Naive thymus-derived CD8-positive, alpha-beta T cell (primary cell): ENCODE measurements around the gene HHLA2. TPM values are rescaled to one million over a fixed set of nuclear protein-coding genes. Genes with fewer than 3 reads are reported as not detected.

ENCODE experiments used
- ATAC-seq, 2 donors: fragments of 150-1000 bp; cut with Tn5 transposase in 1 of 2; sonication (Bioruptor Pico), chemical (Tn5 transposase) in 1 of 2; 1 replicate in 1 of 2; 2 replicates in 1 of 2; pipeline ENCODE4 v1.10.0; 2021; ENCODE audit warnings: mild to moderate bottlenecking in 2 of 2, moderate library complexity in 2 of 2
- POLR2A ChIA-PET: fragments of 350-600 bp; sonication (Branson Sonifier 250); formaldehyde crosslinking; loops from one replicate; lab custom pipeline; 2021; ENCODE audit warnings: antibody characterized with exemption; lab: Charles Lee
- DNase-seq, 10 donors: peaks; one replicate each; pipeline versions ENCODE4 v3.0.0 to v3.0.0-alpha.2; 2020 to 2022
- H3K27ac Mint-ChIP-seq, 10 donors: one replicate each; pipeline ENCODE4 v1.8.0; 2020 to 2022; ENCODE audit warnings: mild to moderate bottlenecking in 10 of 10, mixed read lengths in 10 of 10, moderate library complexity in 4 of 10, inconsistent platforms in 1 of 10
- H3K27me3 Mint-ChIP-seq, 5 donors: one replicate each; pipeline ENCODE4 v1.8.0; 2021 to 2022; ENCODE audit warnings: mixed read lengths in 5 of 5
- H3K36me3 Mint-ChIP-seq, 3 donors: one replicate each; pipeline ENCODE4 v1.8.0; 2020 to 2022; ENCODE audit warnings: mixed read lengths in 3 of 3, mild to moderate bottlenecking in 2 of 3, inconsistent platforms in 1 of 3
- H3K4me1 Mint-ChIP-seq, 4 donors: one replicate each; pipeline ENCODE4 v1.8.0; 2021 to 2022; ENCODE audit warnings: mixed read lengths in 4 of 4
- H3K4me3 Mint-ChIP-seq, 10 donors: one replicate each; pipeline ENCODE4 v1.8.0; 2020 to 2022; ENCODE audit warnings: mild to moderate bottlenecking in 10 of 10, mixed read lengths in 10 of 10, moderate library complexity in 6 of 10, inconsistent platforms in 1 of 10
- H3K9me3 Mint-ChIP-seq, 9 donors: one replicate each; pipeline ENCODE4 v1.8.0; 2020 to 2022; ENCODE audit warnings: mixed read lengths in 9 of 9, mild to moderate bottlenecking in 3 of 9, inconsistent platforms in 1 of 9, moderate library complexity in 1 of 9
- polyA plus RNA-seq, 3 donors: library from polyadenylated mRNA; unstranded; fragments of 300-500 nt; fragmentation: Illumina TruSeq; gene quantifications; one replicate each; pipeline ENCODE4 v1.2.3, GENCODE V29; 2021
- total RNA-seq, 8 experiments: library from RNA in 2 of 8; stranded (reverse) in 2 of 8; gene quantifications; one replicate each; pipeline ENCODE4 v1.2.3 and lab custom pipeline; 2021 to 2026

Gene HHLA2
- total and polyA plus RNA-seq, 5 experiments from 2014 or later, result 0.44 to 0.75 (median 0.48) TPM; not detected in 2

- peaks cover 0 to 1% (median 0%) of the 10 kb centered on the region in 5 donors for H3K27me3 Mint-ChIP-seq
Measured at GRCh38 chr3:108403686-108404345, 107.5 kb downstream of the HHLA2 start.

GRCh38 chr3:108404368-108404767, 108.0 kb downstream of the HHLA2 start:
- ATAC-seq, result no peak
- H3K27ac Mint-ChIP-seq, result no peak overlapping the region
- peaks cover 0 to 25% (median 2%) of the 10 kb centered on the region in 4 donors for H3K4me1 Mint-ChIP-seq
- POLR2A ChIA-PET, result no interaction called here
- H3K27me3 Mint-ChIP-seq, result no peaks in the 10 kb centered on the region
- H3K36me3 Mint-ChIP-seq, result peaks cover 0 to 6% (median 0%) of the 10 kb centered on the region in 3 donors
- peaks cover 0 to 8% (median 0%) of the 10 kb centered on the region in 9 donors for H3K9me3 Mint-ChIP-seq
- DNase-seq, result no peak
- H3K4me3 Mint-ChIP-seq, result no peak overlapping the region

More at GRCh38 chr3:108403686-108404345, 107.5 kb downstream of the HHLA2 start:
- ATAC-seq (no peak), DNase-seq (no peak)
- POLR2A ChIA-PET, result interaction anchor here (1.0 kb wide), 1 partner anchor 475 kb away, joined by 5 read pairs; no protein-coding TSS in a partner anchor
- H3K4me1 Mint-ChIP-seq, result peaks cover 0 to 25% (median 2%) of the 10 kb centered on the region in 4 donors
- H3K36me3 Mint-ChIP-seq, result peaks cover 0 to 6% (median 0%) of the 10 kb centered on the region in 3 donors
- H3K4me3 Mint-ChIP-seq, result no peak overlapping the region
- no peak overlapping the region for H3K27ac Mint-ChIP-seq
- H3K9me3 Mint-ChIP-seq, result peaks cover 0 to 8% (median 0%) of the 10 kb centered on the region in 9 donors

GRCh38 chr3:108406063-108406660, 109.8 kb downstream of the HHLA2 start:
- Mint-ChIP-seq H3K4me3 (no peak overlapping the region), H3K9me3 (no peaks in the 10 kb centered on the region), H3K36me3 (no peaks in the 10 kb centered on the region), H3K27ac (no peak overlapping the region), H3K4me1 (peaks cover 0 to 25% (median 2%) of the 10 kb centered on the region in 4 donors), H3K27me3 (no peaks in the 10 kb centered on the region)
- ATAC-seq, result peak; percentile 20 to 23
- no peak for DNase-seq
- POLR2A ChIA-PET, result no interaction called here

GRCh38 chr3:108406661-108407206, 110.4 kb downstream of the HHLA2 start:
- POLR2A ChIA-PET, result no interaction called here
- Mint-ChIP-seq H3K4me3 (no peak overlapping the region), H3K4me1 (peaks cover 0 to 25% (median 2%) of the 10 kb centered on the region in 4 donors), H3K36me3 (no peaks in the 10 kb centered on the region), H3K9me3 (no peaks in the 10 kb centered on the region), H3K27me3 (peaks cover 0 to 2% (median 0%) of the 10 kb centered on the region in 5 donors), H3K27ac (no peak overlapping the region)
- DNase-seq (peak in 6 of 10 donors; percentile 2 to 59 (median 33)), ATAC-seq (peak; percentile 93)

GRCh38 chr3:108407886-108408285, 111.5 kb downstream of the HHLA2 start:
- Mint-ChIP-seq H3K36me3 (no peaks in the 10 kb centered on the region), H3K27me3 (peaks cover 0 to 2% (median 0%) of the 10 kb centered on the region in 5 donors), H3K4me3 (no peak overlapping the region), H3K4me1 (peaks cover 0 to 25% (median 2%) of the 10 kb centered on the region in 4 donors), H3K9me3 (no peaks in the 10 kb centered on the region), H3K27ac (peak overlapping the region in 2 of 10 donors; percentile 2 to 90)
- ATAC-seq (no peak), DNase-seq (no peak)
- POLR2A ChIA-PET, result no interaction called here

- no peak for DNase-seq
- no peaks in the 10 kb centered on the region for H3K36me3 Mint-ChIP-seq
- H3K27me3 Mint-ChIP-seq, result peaks cover 0 to 2% (median 0%) of the 10 kb centered on the region in 5 donors
- H3K4me1 Mint-ChIP-seq, result peaks cover 0 to 25% (median 2%) of the 10 kb centered on the region in 4 donors
- no peaks in the 10 kb centered on the region for H3K9me3 Mint-ChIP-seq
- no peak overlapping the region for H3K27ac Mint-ChIP-seq
- POLR2A ChIA-PET, result no interaction called here
- H3K4me3 Mint-ChIP-seq, result no peak overlapping the region
- ATAC-seq, result no peak
Measured at GRCh38 chr3:108408883-108409799, 112.8 kb downstream of the HHLA2 start.

- no peak overlapping the region for H3K4me3 Mint-ChIP-seq
- H3K27me3 Mint-ChIP-seq, result peaks cover 0 to 2% (median 0%) of the 10 kb centered on the region in 5 donors
- no peaks in the 10 kb centered on the region for H3K9me3 Mint-ChIP-seq
- H3K36me3 Mint-ChIP-seq, result no peaks in the 10 kb centered on the region
- H3K4me1 Mint-ChIP-seq, result peaks cover 0 to 25% (median 2%) of the 10 kb centered on the region in 4 donors
- H3K27ac Mint-ChIP-seq, result no peak overlapping the region
- no peak for DNase-seq
- POLR2A ChIA-PET, result no interaction called here
- ATAC-seq, result no peak
Measured at GRCh38 chr3:108409800-108410178, 113.4 kb downstream of the HHLA2 start.

- ATAC-seq (no peak), DNase-seq (no peak)
- Mint-ChIP-seq H3K36me3 (no peaks in the 10 kb centered on the region), H3K4me3 (no peak overlapping the region), H3K9me3 (no peaks in the 10 kb centered on the region), H3K4me1 (peaks cover 0 to 25% (median 2%) of the 10 kb centered on the region in 4 donors), H3K27me3 (peaks cover 0 to 2% (median 0%) of the 10 kb centered on the region in 5 donors), H3K27ac (no peak overlapping the region)
- POLR2A ChIA-PET, result no interaction called here
Measured at GRCh38 chr3:108410531-108410984, 114.2 kb downstream of the HHLA2 start.

GRCh38 chr3:108412121-108412750, 115.9 kb downstream of the HHLA2 start:
- Mint-ChIP-seq H3K4me1 (peaks cover 0 to 15% (median 0%) of the 10 kb centered on the region in 4 donors), H3K36me3 (no peaks in the 10 kb centered on the region), H3K4me3 (no peak overlapping the region), H3K9me3 (no peaks in the 10 kb centered on the region), H3K27ac (no peak overlapping the region), H3K27me3 (peaks cover 0 to 2% (median 0%) of the 10 kb centered on the region in 5 donors)
- DNase-seq (no peak), ATAC-seq (no peak)
- POLR2A ChIA-PET, result no interaction called here

GRCh38 chr3:108414007-108414406, 117.7 kb downstream of the HHLA2 start:
- no peak for DNase-seq
- H3K4me3 Mint-ChIP-seq, result no peak overlapping the region
- H3K9me3 Mint-ChIP-seq, result no peaks in the 10 kb centered on the region
- no peaks in the 10 kb centered on the region for H3K4me1 Mint-ChIP-seq
- H3K27ac Mint-ChIP-seq, result no peak overlapping the region
- peaks cover 0 to 3% (median 0%) of the 10 kb centered on the region in 5 donors for H3K27me3 Mint-ChIP-seq
- POLR2A ChIA-PET, result no interaction called here
- H3K36me3 Mint-ChIP-seq, result no peaks in the 10 kb centered on the region
- ATAC-seq, result no peak

GRCh38 chr3:108415661-108416060, 119.3 kb downstream of the HHLA2 start:
- peaks cover 0 to 1% (median 0%) of the 10 kb centered on the region in 9 donors for H3K9me3 Mint-ChIP-seq
- H3K4me1 Mint-ChIP-seq, result no peaks in the 10 kb centered on the region
- no peaks in the 10 kb centered on the region for H3K36me3 Mint-ChIP-seq
- no peak for DNase-seq
- H3K4me3 Mint-ChIP-seq, result no peak overlapping the region
- H3K27me3 Mint-ChIP-seq, result peaks cover 0 to 3% (median 0%) of the 10 kb centered on the region in 5 donors
- ATAC-seq, result no peak
- H3K27ac Mint-ChIP-seq, result no peak overlapping the region
- POLR2A ChIA-PET, result no interaction called here
